RWPE2 (cell line): ENCODE results near the gene SLC4A7.
"Not testable (repeated sequence)": the region's sequence is repeated elsewhere in the genome, so short reads cannot be mapped to it uniquely, and the experiment has no call there.

Source experiments
- ATAC-seq: fragments of 200-7000 bp; cut with Tn5 transposase; 3 replicates; pipeline ENCODE4 v1.9.1; 2021; ENCODE audit warnings: low read depth
- DNase-seq: peaks from one replicate; pipeline ENCODE4 v3.0.0-alpha.2; 2020; ENCODE audit warnings: low spot score
- H3K27ac ChIP-seq: fragments of 450-650 bp; 2 replicates; pipeline ENCODE4 v1.5.1; 2017; ENCODE audit warnings: mild to moderate bottlenecking; ENCODE audit not compliant: poor library complexity, severe bottlenecking
- H3K27me3 ChIP-seq: fragments of 250-450 bp; sonication (Bioruptor Pico); 2 replicates; pipeline ENCODE4 v1.5.1; 2021; ENCODE audit warnings: mild to moderate bottlenecking, moderate library complexity; ENCODE audit not compliant: insufficient read depth, poor library complexity, severe bottlenecking
- H3K36me3 ChIP-seq: fragments of 250-450 bp; sonication (Bioruptor Pico); 2 replicates; pipeline ENCODE4 v1.5.1; 2020; ENCODE audit warnings: low read depth, mild to moderate bottlenecking, moderate library complexity
- H3K4me1 ChIP-seq: fragments of 250-450 bp; sonication (Bioruptor Pico); 2 replicates; pipeline ENCODE4 v1.5.1; 2021; ENCODE audit warnings: mild to moderate bottlenecking, moderate library complexity; ENCODE audit not compliant: insufficient read depth, poor library complexity, severe bottlenecking
- H3K4me3 ChIP-seq: fragments of 250-450 bp; sonication (Bioruptor Pico); 2 replicates; pipeline ENCODE4 v1.5.1; 2021; ENCODE audit warnings: mild to moderate bottlenecking, moderate library complexity; ENCODE audit not compliant: severe bottlenecking
- H3K9me3 ChIP-seq: fragments of 250-450 bp; sonication (Bioruptor Pico); 2 replicates; pipeline ENCODE4 v1.5.1; 2021; ENCODE audit warnings: mild to moderate bottlenecking, moderate library complexity; ENCODE audit not compliant: severe bottlenecking
- TF ChIP-seq, protein P1 (sequence below): fragments of 450-650 bp; IDR thresholded peaks from one replicate; pipeline ENCODE4 v1.5.1; 2017; ENCODE audit warnings: mild to moderate bottlenecking, moderate library complexity; ENCODE audit not compliant: poor library complexity, severe bottlenecking

Gene SLC4A7

DNA sequence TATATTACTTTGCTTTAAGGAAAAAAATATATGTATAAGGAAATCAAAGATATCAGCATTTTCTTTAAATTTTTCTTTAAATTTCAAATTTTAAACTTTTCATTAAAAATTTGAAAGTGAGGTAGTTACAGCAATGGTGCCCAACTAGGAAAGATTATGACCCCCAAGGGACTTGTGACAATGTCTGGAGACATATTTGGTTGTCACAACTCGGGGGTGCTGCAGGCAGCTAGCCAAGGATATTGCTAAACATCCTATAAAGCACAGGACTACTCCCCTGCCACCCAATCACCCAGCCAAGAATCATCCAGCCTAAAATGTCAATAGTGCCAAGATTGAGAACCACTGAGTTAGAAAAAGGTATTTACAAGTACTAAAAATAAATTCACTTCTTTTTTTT lies 57.3 kb downstream of the SLC4A7 start:
- Histone ChIP-seq H3K27me3 (no peaks in the 10 kb centered on the region), H3K9me3 (no peaks in the 10 kb centered on the region), H3K36me3 (peaks cover 70% of the 10 kb centered on the region), H3K27ac (no peak overlapping the region), H3K4me3 (no peak overlapping the region), H3K4me1 (peaks cover 13% of the 10 kb centered on the region)
- DNase-seq (no peak), ATAC-seq (no peak)
- TF ChIP-seq, protein P1, sequence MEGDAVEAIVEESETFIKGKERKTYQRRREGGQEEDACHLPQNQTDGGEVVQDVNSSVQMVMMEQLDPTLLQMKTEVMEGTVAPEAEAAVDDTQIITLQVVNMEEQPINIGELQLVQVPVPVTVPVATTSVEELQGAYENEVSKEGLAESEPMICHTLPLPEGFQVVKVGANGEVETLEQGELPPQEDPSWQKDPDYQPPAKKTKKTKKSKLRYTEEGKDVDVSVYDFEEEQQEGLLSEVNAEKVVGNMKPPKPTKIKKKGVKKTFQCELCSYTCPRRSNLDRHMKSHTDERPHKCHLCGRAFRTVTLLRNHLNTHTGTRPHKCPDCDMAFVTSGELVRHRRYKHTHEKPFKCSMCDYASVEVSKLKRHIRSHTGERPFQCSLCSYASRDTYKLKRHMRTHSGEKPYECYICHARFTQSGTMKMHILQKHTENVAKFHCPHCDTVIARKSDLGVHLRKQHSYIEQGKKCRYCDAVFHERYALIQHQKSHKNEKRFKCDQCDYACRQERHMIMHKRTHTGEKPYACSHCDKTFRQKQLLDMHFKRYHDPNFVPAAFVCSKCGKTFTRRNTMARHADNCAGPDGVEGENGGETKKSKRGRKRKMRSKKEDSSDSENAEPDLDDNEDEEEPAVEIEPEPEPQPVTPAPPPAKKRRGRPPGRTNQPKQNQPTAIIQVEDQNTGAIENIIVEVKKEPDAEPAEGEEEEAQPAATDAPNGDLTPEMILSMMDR = no peak

DNA sequence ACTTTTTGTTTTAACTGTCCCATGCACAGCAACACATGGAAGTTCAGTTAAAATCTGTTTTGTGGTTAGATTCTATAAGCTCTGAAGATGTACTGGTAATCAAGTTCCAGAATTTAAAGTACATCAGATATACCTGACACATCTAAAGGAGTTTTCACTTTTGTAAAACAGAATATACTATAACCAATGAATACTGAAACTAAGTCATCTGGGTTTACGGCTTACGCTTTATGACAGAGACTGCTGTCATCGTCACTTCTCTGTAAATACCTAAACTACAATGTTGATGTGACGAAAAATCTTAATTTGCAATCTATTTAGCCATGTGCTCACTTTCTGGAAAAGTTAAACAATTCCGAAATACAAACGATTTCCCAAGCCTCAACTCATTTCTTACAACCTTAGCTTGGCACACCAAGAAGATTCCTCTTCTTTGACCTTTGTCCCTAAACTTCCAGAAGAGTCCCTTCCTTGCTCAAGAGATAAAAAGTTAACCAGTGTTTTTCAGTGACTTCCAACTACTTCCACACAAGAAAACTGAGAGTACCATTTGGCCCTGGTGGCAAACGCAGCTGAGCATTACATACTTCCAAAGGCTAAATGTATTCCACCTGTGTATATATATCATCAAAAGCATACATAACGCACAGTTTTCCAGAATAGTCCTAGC lies 58.2 kb downstream of the SLC4A7 start:
- Histone ChIP-seq H3K4me3 (no peak overlapping the region), H3K27ac (no peak overlapping the region), H3K9me3 (no peaks in the 10 kb centered on the region), H3K36me3 (peaks cover 72% of the 10 kb centered on the region), H3K27me3 (no peaks in the 10 kb centered on the region), H3K4me1 (peaks cover 13% of the 10 kb centered on the region)
- TF ChIP-seq, protein P1 = no peak
- no peak for DNase-seq
- no peak for ATAC-seq

DNA sequence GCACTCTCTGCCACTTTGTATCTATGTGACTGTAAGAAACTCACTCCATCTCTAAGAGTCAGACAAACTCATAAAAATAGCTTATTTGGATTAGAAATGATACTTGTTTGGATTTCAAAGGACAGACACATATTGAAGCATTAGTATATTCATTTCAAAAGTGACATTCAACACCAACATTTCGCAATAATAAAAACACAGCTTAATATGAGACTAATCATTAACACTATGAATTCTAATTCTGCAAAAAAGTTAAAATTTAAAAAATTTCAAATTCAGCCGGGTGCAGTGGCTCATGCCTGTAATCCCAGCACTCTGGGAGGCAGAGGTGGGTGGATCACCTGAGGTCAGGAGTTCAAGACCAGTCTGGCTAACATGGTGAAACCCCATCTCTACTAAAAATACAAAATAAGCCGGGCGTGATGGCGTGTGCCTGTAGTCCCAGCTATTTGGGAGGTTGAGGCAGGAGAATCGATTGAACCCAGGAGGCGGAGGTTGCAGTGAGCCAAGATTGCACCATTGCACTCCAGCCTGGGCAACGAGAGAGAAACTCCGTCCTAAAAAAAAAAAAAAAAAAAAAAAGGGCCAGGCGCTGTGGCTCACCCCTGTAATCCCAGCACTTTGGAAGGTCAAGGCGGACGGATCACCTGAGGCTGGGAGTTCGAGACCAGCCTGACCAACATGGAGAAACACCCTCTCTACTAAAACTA lies 59.2 kb downstream of the SLC4A7 start:
- Histone ChIP-seq H3K36me3 (peaks cover 71% of the 10 kb centered on the region), H3K4me1 (peaks cover 13% of the 10 kb centered on the region)
- not testable (repeated sequence) for H3K4me3 ChIP-seq, H3K27me3 ChIP-seq, H3K9me3 ChIP-seq, ATAC-seq, H3K27ac ChIP-seq, DNase-seq

DNA sequence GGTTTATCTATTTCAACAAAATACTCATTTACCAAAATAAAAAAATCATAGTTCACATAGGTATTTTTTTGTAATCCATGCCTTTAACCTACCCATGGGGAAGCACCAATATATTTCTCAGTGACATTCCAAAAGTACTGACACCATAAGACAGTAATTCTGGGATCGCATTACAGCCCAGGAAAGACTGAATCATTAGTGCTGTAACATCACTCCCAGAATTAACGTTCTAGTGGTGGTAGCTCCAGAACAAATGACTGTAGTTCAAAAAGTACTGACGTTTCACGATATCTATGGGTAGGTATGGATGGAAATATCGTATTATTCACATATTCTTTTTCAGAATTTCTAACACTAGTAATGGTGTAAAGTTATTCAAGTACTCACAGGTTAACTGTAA lies 60.7 kb downstream of the SLC4A7 start:
- Histone ChIP-seq H3K4me1 (peaks cover 13% of the 10 kb centered on the region), H3K27me3 (no peaks in the 10 kb centered on the region), H3K4me3 (no peak overlapping the region), H3K27ac (no peak overlapping the region), H3K36me3 (peaks cover 70% of the 10 kb centered on the region), H3K9me3 (no peaks in the 10 kb centered on the region)
- TF ChIP-seq, protein P1 = no peak
- no peak for DNase-seq
- ATAC-seq = peak; percentile 84

DNA sequence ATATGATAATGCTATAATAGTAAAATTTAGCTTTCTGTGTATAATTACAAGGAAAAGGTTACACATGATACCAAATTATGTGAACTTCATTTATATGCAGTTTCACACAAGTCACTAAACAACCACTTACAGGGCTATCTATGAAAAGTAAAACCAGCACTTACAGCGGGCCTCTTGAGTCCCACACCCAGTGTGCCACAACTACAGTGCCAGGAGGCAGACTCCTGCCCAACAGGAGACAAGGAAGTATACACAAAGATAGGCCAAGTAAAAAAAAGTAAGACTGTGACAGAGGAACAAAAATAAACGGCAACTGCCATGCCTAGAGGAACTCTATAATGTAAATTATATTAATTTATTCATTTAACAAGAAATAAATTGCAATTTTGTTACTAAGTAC lies 61.6 kb downstream of the SLC4A7 start:
- no peaks in the 10 kb centered on the region for H3K27me3 ChIP-seq
- no peak overlapping the region for H3K4me3 ChIP-seq
- no peaks in the 10 kb centered on the region for H3K9me3 ChIP-seq
- peaks cover 13% of the 10 kb centered on the region for H3K4me1 ChIP-seq
- ATAC-seq (no peak), DNase-seq (no peak)
- no peak overlapping the region for H3K27ac ChIP-seq
- TF ChIP-seq, protein P1 = no peak
- peaks cover 72% of the 10 kb centered on the region for H3K36me3 ChIP-seq
